ENCODE measurements around the gene LPIN2.

- TF ChIP-seq CTCF (IDR thresholded peaks at IDR 0.05; ENCODE audit: borderline replicate concordance, extremely low read depth, low read length, poor library complexity, severe bottlenecking) (no peak), EZH2 (IDR thresholded peaks at IDR 0.05; ENCODE audit: borderline replicate concordance, low read depth, low read length, severe bottlenecking) (no peak)
Observed at GRCh38 chr18:2994020-2994589, 18.8 kb downstream of the LPIN2 start.
